Activated CD8-positive, alpha-beta memory T cell treated with anti-CD3 and anti-CD28 coated beads for 36 hours (primary cell): ENCODE data around the gene FNBP1L. TPM values are rescaled to one million over a fixed set of nuclear protein-coding genes. Genes with fewer than 3 reads are reported as not detected.
"Not testable (repeated sequence)": the region's sequence is repeated elsewhere in the genome, so short reads cannot be mapped to it uniquely, and the experiment has no call there.

ENCODE experiments used
- CTCF ChIA-PET: fragments of 350-600 bp; sonication (Branson Sonifier 250); formaldehyde crosslinking; loops from one replicate; lab custom pipeline; 2021; ENCODE audit warnings: antibody characterized with exemption; lab: Charles Lee
- POLR2A ChIA-PET: fragments of 350-600 bp; sonication (Branson Sonifier 250); formaldehyde crosslinking; loops from one replicate; lab custom pipeline; 2021; ENCODE audit warnings: antibody characterized with exemption; lab: Charles Lee
- total RNA-seq, 2 experiments: library from RNA; stranded (reverse); gene quantifications; one replicate each; pipeline ENCODE4 v1.2.3, GENCODE V29; 2021

FNBP1L gene
- total RNA-seq, 2 experiments from 2014 or later = 0.65 to 0.67 TPM

- CTCF ChIA-PET = no interaction called here
- POLR2A ChIA-PET = interaction anchor here (0.6 kb wide), 1 partner anchor 23 kb away, joined by 4 read pairs; no protein-coding TSS in a partner anchor
Observed at GRCh38 chr1:93578911-93579825, 131.2 kb downstream of the FNBP1L start.

GRCh38 chr1:93579891-93580290 lies 132.0 kb downstream of the FNBP1L start:
- POLR2A ChIA-PET = interaction anchor here (0.6 kb wide), 1 partner anchor 24 kb away, joined by 4 read pairs; no protein-coding TSS in a partner anchor
- CTCF ChIA-PET = no interaction called here

- CTCF ChIA-PET = no interaction called here
- POLR2A ChIA-PET = no interaction called here
Observed at GRCh38 chr1:93581917-93582850, 134.3 kb downstream of the FNBP1L start.

GRCh38 chr1:93584261-93585003 lies 136.5 kb downstream of the FNBP1L start:
- ChIA-PET POLR2A (no interaction called here), CTCF (no interaction called here)

GRCh38 chr1:93585059-93585966 lies 137.4 kb downstream of the FNBP1L start:
- ChIA-PET POLR2A (no interaction called here), CTCF (no interaction called here)

GRCh38 chr1:93587354-93587753 lies 139.4 kb downstream of the FNBP1L start:
- POLR2A ChIA-PET = no interaction called here
- CTCF ChIA-PET = interaction anchor here (0.9 to 1.3 kb wide), 2 partner anchors 11 to 42 kb away, joined by 3 to 5 read pairs; no protein-coding TSS in a partner anchor

GRCh38 chr1:93588206-93588605 lies 140.3 kb downstream of the FNBP1L start:
- POLR2A ChIA-PET = interaction anchor here (0.5 kb wide), 1 partner anchor 202 kb away, joined by 5 read pairs; no protein-coding TSS in a partner anchor
- CTCF ChIA-PET = interaction anchor here (0.9 to 1.3 kb wide), 2 partner anchors 10 to 41 kb away, joined by 3 to 5 read pairs; no protein-coding TSS in a partner anchor

GRCh38 chr1:93588955-93589354 lies 141.0 kb downstream of the FNBP1L start:
- POLR2A ChIA-PET = interaction anchor here (0.5 to 0.8 kb wide), 2 partner anchors 19 to 201 kb away, joined by 3 to 5 read pairs; no protein-coding TSS in a partner anchor
- CTCF ChIA-PET = no interaction called here

GRCh38 chr1:93591291-93591675 lies 143.4 kb downstream of the FNBP1L start:
- POLR2A ChIA-PET, CTCF ChIA-PET: not testable (repeated sequence)

- POLR2A ChIA-PET = interaction anchor here (0.6 kb wide), 1 partner anchor 693 kb away, joined by 8 read pairs; no protein-coding TSS in a partner anchor
- CTCF ChIA-PET = interaction anchor here (0.6 kb wide), 1 partner anchor 59 kb away, joined by 3 read pairs; no protein-coding TSS in a partner anchor
Observed at GRCh38 chr1:93591676-93592550, 144.0 kb downstream of the FNBP1L start.

- CTCF ChIA-PET = interaction anchor here (0.6 kb wide), 1 partner anchor 60 kb away, joined by 3 read pairs; no protein-coding TSS in a partner anchor
- POLR2A ChIA-PET = no interaction called here
Observed at GRCh38 chr1:93592551-93592949, 144.6 kb downstream of the FNBP1L start.

- ChIA-PET CTCF (no interaction called here), POLR2A (no interaction called here)
Observed at GRCh38 chr1:93593854-93594602, 146.1 kb downstream of the FNBP1L start.

GRCh38 chr1:93594603-93594880 lies 146.6 kb downstream of the FNBP1L start:
- POLR2A ChIA-PET = no interaction called here
- CTCF ChIA-PET = no interaction called here

- CTCF ChIA-PET = no interaction called here
- POLR2A ChIA-PET = no interaction called here
Observed at GRCh38 chr1:93595266-93595665, 147.3 kb downstream of the FNBP1L start.

- ChIA-PET POLR2A (no interaction called here), CTCF (no interaction called here)
Observed at GRCh38 chr1:93595743-93596142, 147.8 kb downstream of the FNBP1L start.

- CTCF ChIA-PET = no interaction called here
Observed at GRCh38 chr1:93596329-93597089, 148.6 kb downstream of the FNBP1L start.

More at GRCh38 chr1:93596329-93597089, 148.6 kb downstream of the FNBP1L start:
- POLR2A ChIA-PET = no interaction called here
